Heart right ventricle (tissue), 16 donors: ENCODE measurements around the gene C17orf67. TPM values are rescaled to one million over a fixed set of nuclear protein-coding genes. Genes with fewer than 3 reads are reported as not detected.

ENCODE experiments used
- ATAC-seq, 8 donors: fragments of 200-7000 bp; cut with Tn5 transposase; one replicate each; pipeline ENCODE4 v1.9.1; 2020; ENCODE audit warnings: mild to moderate bottlenecking in 8 of 8, moderate library complexity in 8 of 8, moderate number of reproducible peaks in 1 of 8
- DNase-seq, 2 donors: peaks; one replicate each; pipeline ENCODE4 v3.0.0-alpha.2; 2020
- H3K27ac ChIP-seq, 10 donors: fragments of 200-600 bp; sonication (generic) in 2 of 10; one replicate each; pipeline versions ENCODE4 v1.5.0 to v1.8.0; 2020 to 2022; ENCODE audit warnings: mild to moderate bottlenecking in 3 of 10
- H3K27me3 ChIP-seq, 7 donors: fragments of 200-600 bp; one replicate each; pipeline ENCODE4 v1.8.0; 2021 to 2022; ENCODE audit warnings: mild to moderate bottlenecking in 2 of 7
- H3K36me3 ChIP-seq, 9 donors: fragments of 200-600 bp; sonication (generic) in 1 of 9; one replicate each; pipeline versions ENCODE4 v1.5.0 to v1.8.0; 2020 to 2022; ENCODE audit warnings: mild to moderate bottlenecking in 2 of 9
- H3K4me1 ChIP-seq, 9 donors: fragments of 200-600 bp; sonication (generic) in 1 of 9; one replicate each; pipeline versions ENCODE4 v1.5.0 to v1.8.0; 2020 to 2022; ENCODE audit warnings: mild to moderate bottlenecking in 4 of 9
- H3K4me3 ChIP-seq, 10 donors: fragments of 200-600 bp; sonication (generic) in 2 of 10; one replicate each; pipeline versions ENCODE4 v1.5.0 to v1.8.0; 2020 to 2022; ENCODE audit warnings: mild to moderate bottlenecking in 7 of 10, moderate library complexity in 2 of 10
- H3K9me3 ChIP-seq, 11 donors: fragments of 200-600 bp in 10 of 11; sonication (generic) in 2 of 11; one replicate each; pipeline versions ENCODE4 v1.5.0 to v1.8.0; 2013 to 2022; ENCODE audit warnings: mild to moderate bottlenecking in 2 of 11, control low read depth in 1 of 11, moderate library complexity in 1 of 11
- WGBS, 2 donors: extraction: QIAGEN DNeasy Blood & Tissue Kit; methylation state at CpG; one replicate each; pipeline ENCODE4 v1.1.7; 2013; ENCODE audit warnings: inconsistent platforms in 1 of 2; 5-methylcytosine and 5-hydroxymethylcytosine counted together
- intact Hi-C, 10 donors: fragments of 100-400 bp; cut with DNase I; formaldehyde crosslinking; loops; one replicate each; pipeline versions ENCODE4 v1.11.1 to v1.14.2; 2022
- polyA plus RNA-seq, 2 donors: library from polyadenylated mRNA; stranded (reverse); fragments of 200-250 nt; gene quantifications; one replicate each; pipeline ENCODE4 v1.2.3, GENCODE V29; 2013
- total RNA-seq, 10 donors: library from RNA; stranded (reverse); fragmentation: NEBNext Ultra II Directional in 3 of 10; extraction: Animal tissue kit (Norgen Biotek cat#: 25700) in 3 of 10; gene quantifications; one replicate each; pipeline versions ENCODE4 v1.2.1 to v1.2.4, GENCODE V29; 2021 to 2023
- TF ChIP-seq, protein P1 (sequence below), 9 donors: fragments of 200-600 bp; sonication (generic) in 2 of 9; IDR thresholded peaks; one replicate each; pipeline versions ENCODE4 v1.5.0 to v1.8.0; 2021 to 2022; ENCODE audit warnings: antibody characterized with exemption in 9 of 9, mild to moderate bottlenecking in 5 of 9, moderate library complexity in 1 of 9
- donor health status: Arrhythmogenic right ventricular cardiomyopathy.
- donor health status: ischemic (EF 13 %, LVEDD 7.1; RV severe dilation, severe dysfunction).
- donor health status: healthy with polysubstance abuse.
- donor health status: DM: no; HTN: yes; CAD: no.
- donor health status: DM: no; HTN: no; CAD: no.
- donor health status: ischemic (EF 25% LVEDD 6.9; RV normal size, moderate dysfunction).
- donor health status: ischemic (EF 25% LVEDD 5.7; RV mildly dilated, moderate dysfunction).
- donor health status: healthy.
- donor health status: DM: yes; HTN: yes; CAD: no.
- donor health status: Ischemic cardiomyopathy.
- donor health status: ischemic (EF 35%, LVEDD 5.7; RV mildly dilated, moderate dysfunction).
- donor health status: nonischemic (EF 11% LVEDD 7.7; RV severe dilation, severe dysfunction).
- donor health status: DM: yes; HTN: yes; CAD: no.
- donor health status: PGD.
- donor health status: ischemic (EF 29% LVEDD 5.4; RV normal size, mild dysfunction).
- donor health status: nonischemic (EF 23%, LVEDD 6.1; RV moderate dilation, normal function).

C17orf67 gene
- total and polyA plus RNA-seq, 12 donors: 0.23 to 2.2 (median 0.91) TPM

DNA sequence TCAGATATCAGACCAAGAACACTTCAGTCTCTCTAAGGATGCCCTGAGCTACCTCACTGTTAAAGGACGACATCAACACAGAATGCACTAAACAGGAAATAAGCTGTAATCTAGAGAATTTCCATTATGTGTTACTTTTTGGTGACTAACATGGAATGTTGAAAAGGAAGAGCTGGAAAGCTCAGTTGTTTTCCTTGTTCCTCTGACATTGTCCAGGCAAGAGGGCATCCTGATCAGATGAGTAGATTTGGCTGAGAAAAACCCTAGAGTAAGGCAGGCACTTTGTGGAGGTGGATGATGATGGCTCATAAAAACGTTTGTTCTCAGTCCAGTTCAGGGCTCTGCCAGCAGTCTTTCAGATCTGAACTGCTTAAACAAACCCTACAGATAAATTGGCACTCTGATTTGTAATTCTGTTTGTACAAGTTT lies 34.2 kb upstream of the C17orf67 start:
- TF ChIP-seq, protein P1, sequence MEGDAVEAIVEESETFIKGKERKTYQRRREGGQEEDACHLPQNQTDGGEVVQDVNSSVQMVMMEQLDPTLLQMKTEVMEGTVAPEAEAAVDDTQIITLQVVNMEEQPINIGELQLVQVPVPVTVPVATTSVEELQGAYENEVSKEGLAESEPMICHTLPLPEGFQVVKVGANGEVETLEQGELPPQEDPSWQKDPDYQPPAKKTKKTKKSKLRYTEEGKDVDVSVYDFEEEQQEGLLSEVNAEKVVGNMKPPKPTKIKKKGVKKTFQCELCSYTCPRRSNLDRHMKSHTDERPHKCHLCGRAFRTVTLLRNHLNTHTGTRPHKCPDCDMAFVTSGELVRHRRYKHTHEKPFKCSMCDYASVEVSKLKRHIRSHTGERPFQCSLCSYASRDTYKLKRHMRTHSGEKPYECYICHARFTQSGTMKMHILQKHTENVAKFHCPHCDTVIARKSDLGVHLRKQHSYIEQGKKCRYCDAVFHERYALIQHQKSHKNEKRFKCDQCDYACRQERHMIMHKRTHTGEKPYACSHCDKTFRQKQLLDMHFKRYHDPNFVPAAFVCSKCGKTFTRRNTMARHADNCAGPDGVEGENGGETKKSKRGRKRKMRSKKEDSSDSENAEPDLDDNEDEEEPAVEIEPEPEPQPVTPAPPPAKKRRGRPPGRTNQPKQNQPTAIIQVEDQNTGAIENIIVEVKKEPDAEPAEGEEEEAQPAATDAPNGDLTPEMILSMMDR (IDR thresholded peaks at IDR 0.05): no peak
- Histone ChIP-seq H3K9me3 (no peaks in the 10 kb centered on the region), H3K4me3 (no peak overlapping the region), H3K4me1 (no peaks in the 10 kb centered on the region), H3K36me3 (peaks cover 0 to 46% (median 0%) of the 10 kb centered on the region in 9 donors), H3K27ac (no peak overlapping the region), H3K27me3 (no peaks in the 10 kb centered on the region)
- 42 to 43% methylated on average over 2 of the region's 2 CpGs for WGBS, 2 donors
- DNase-seq (no peak), ATAC-seq (peak in 3 of 8 donors; percentile 30 to 44 (median 38))
- intact Hi-C loops: no loop called here

DNA sequence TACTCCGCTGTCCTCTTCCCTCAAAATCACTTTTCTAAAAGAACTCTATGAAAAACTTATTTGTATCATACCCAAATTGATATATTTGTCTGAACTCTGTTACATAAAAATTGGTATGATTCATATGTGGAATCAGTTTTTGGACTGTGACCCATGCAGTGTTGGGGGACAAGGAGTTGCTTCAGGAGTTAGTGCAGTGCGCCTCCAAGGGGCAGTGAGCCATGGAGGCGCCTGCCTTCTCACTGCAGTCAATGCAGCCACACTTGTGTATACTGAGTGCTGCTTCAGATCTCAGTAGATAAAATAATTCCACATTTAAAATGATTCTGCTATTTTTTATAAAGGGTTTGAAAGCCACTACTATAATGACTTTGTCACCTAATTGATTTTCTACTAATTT lies 32.8 kb upstream of the C17orf67 start:
- no peaks in the 10 kb centered on the region for H3K9me3 ChIP-seq
- H3K36me3 ChIP-seq: peaks cover 0 to 60% (median 3%) of the 10 kb centered on the region in 9 donors
- WGBS, 2 donors: 46 to 54% methylated on average over 3 of the region's 3 CpGs
- TF ChIP-seq, protein P1 (IDR thresholded peaks at IDR 0.05): peak in 3 of 9 donors; percentile 8 to 32 (median 21)
- DNase-seq (no peak), ATAC-seq (no peak)
- intact Hi-C loops: no loop called here
- no peak overlapping the region for H3K27ac ChIP-seq
- no peak overlapping the region for H3K4me3 ChIP-seq
- H3K27me3 ChIP-seq: no peaks in the 10 kb centered on the region
- H3K4me1 ChIP-seq: no peaks in the 10 kb centered on the region

DNA sequence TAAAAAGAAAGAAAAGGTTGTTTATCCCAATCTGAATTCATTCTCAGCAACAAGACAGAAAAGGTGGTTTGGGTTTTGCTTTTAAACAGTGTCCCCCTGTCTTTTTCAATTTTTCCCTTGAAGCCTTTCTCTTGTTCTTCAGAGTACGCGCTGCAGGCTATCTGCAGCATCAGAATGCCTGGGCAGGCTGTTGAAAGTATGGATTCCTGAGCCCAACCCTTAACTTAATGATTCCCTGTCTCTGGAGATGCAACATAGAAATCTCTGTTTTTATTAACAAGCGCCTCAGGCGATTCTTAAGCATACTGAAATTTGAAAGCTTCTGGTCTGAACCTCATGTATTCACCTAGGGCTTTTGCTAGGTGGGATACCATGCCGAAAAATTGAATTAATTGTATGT lies 32.4 kb upstream of the C17orf67 start:
- Histone ChIP-seq H3K36me3 (peaks cover 0 to 65% (median 3%) of the 10 kb centered on the region in 9 donors), H3K27ac (no peak overlapping the region), H3K4me3 (no peak overlapping the region), H3K4me1 (no peaks in the 10 kb centered on the region), H3K9me3 (no peaks in the 10 kb centered on the region), H3K27me3 (no peaks in the 10 kb centered on the region)
- TF ChIP-seq, protein P1 (IDR thresholded peaks at IDR 0.05): no peak
- ATAC-seq (no peak), DNase-seq (no peak)
- WGBS, 2 donors: 91 to 96% methylated on average over 5 of the region's 5 CpGs
- intact Hi-C loops: no loop called here

DNA sequence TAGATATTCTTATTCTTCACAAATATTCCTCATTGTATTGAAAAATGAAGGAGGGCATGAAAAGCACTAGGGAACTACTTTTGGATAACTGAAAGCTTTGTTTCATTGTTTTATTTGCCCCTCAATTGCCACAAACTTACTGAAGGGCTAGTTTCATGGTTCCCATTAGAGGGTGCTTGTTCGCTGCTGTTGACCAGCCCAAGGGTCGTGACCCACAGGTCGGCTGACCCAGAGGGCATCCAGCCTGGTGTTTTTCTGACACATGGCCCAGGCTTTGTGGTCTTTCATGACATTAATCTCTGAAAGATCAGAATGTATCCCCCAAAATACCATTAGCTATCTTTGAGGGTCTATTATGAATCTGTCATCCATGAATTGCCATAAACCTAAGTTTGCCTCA lies 30.3 kb upstream of the C17orf67 start:
- Histone ChIP-seq H3K9me3 (no peaks in the 10 kb centered on the region), H3K4me3 (no peak overlapping the region), H3K4me1 (no peaks in the 10 kb centered on the region), H3K27ac (no peak overlapping the region), H3K27me3 (no peaks in the 10 kb centered on the region), H3K36me3 (peaks cover 0 to 82% (median 3%) of the 10 kb centered on the region in 9 donors)
- 74 to 75% methylated on average over 3 of the region's 3 CpGs for WGBS, 2 donors
- DNase-seq (no peak), ATAC-seq (no peak)
- intact Hi-C loops: no loop called here
- TF ChIP-seq, protein P1 (IDR thresholded peaks at IDR 0.05): no peak
